Caco-2 (cell line): ENCODE measurements around the gene PCSK5. TPM values are rescaled to one million over a fixed set of nuclear protein-coding genes. Genes with fewer than 3 reads are reported as not detected.

Experiments used
- BruUV-seq: library from RNA; stranded (reverse); fragments of 400-500 nt; replicated peaks from 2 replicates; lab custom pipeline; 2021; lab: Mats Ljungman, UMichigan
- CTCF ChIA-PET: fragments of 300-600 bp; sonication (Branson Sonifier 250); formaldehyde crosslinking; loops from one replicate; lab custom pipeline; 2022; ENCODE audit warnings: antibody characterized with exemption; lab: Charles Lee
- POLR2A ChIA-PET: fragments of 300-600 bp; sonication (Branson Sonifier 250); formaldehyde crosslinking; loops from one replicate; lab custom pipeline; 2022; ENCODE audit warnings: antibody characterized with exemption; lab: Charles Lee
- DNase-seq, 2 experiments: peaks; one replicate each; pipeline versions ENCODE4 v3.0.0 to v3.0.0-alpha.2; 2020 to 2022
- H3K27me3 ChIP-seq: replicated peaks from 2 replicates; pipeline ENCODE4 v1.6.0; 2011; ENCODE audit warnings: low read length; ENCODE audit not compliant: control insufficient read depth, insufficient read depth
- H3K36me3 ChIP-seq: 2 replicates; pipeline ENCODE4 v1.5.1; 2011; ENCODE audit warnings: low read length; ENCODE audit not compliant: control insufficient read depth, insufficient read depth
- H3K4me1 ChIP-seq: fragments of 250-450 bp; sonication (Bioruptor Pico); 2 replicates; pipeline ENCODE4 v1.5.1; 2020; ENCODE audit warnings: mild to moderate bottlenecking
- H3K4me3 ChIP-seq: 2 replicates; pipeline ENCODE4 v1.5.1; 2011; ENCODE audit warnings: low read depth, mild to moderate bottlenecking, control low read depth, low read length
- H3K9me3 ChIP-seq: fragments of 250-450 bp; sonication (Bioruptor Pico); 2 replicates; pipeline ENCODE4 v1.5.1; 2020; ENCODE audit warnings: mild to moderate bottlenecking, moderate library complexity
- H3K27ac Mint-ChIP-seq: one replicate; pipeline ENCODE4 v1.8.0; 2022; ENCODE audit warnings: mixed read lengths; ENCODE audit not compliant: unreplicated experiment
- H3K27me3 Mint-ChIP-seq: one replicate; pipeline ENCODE4 v1.8.0; 2022; ENCODE audit warnings: mixed read lengths; ENCODE audit not compliant: insufficient read depth, unreplicated experiment
- H3K36me3 Mint-ChIP-seq: one replicate; pipeline ENCODE4 v1.8.0; 2022; ENCODE audit warnings: mild to moderate bottlenecking, mixed read lengths; ENCODE audit not compliant: insufficient read depth, unreplicated experiment
- H3K4me1 Mint-ChIP-seq: one replicate; pipeline ENCODE4 v1.8.0; 2022; ENCODE audit warnings: low read depth, mixed read lengths; ENCODE audit not compliant: unreplicated experiment
- H3K4me3 Mint-ChIP-seq: one replicate; pipeline ENCODE4 v1.8.0; 2022; ENCODE audit warnings: mild to moderate bottlenecking, moderate library complexity, mixed read lengths; ENCODE audit not compliant: unreplicated experiment
- H3K9me3 Mint-ChIP-seq: one replicate; pipeline ENCODE4 v1.8.0; 2022; ENCODE audit warnings: mixed read lengths; ENCODE audit not compliant: unreplicated experiment
- CTCF ChIP-seq, 2 experiments: fragments of 200-600 bp in 1 of 2; IDR thresholded peaks; 1 replicate in 1 of 2; 2 replicates in 1 of 2; pipeline versions ENCODE4 v1.5.1 to v1.8.0; 2011 to 2022; ENCODE audit warnings: antibody characterized with exemption in 1 of 2, control low read depth in 1 of 2, inconsistent platforms in 1 of 2, low read depth in 1 of 2, low read length in 1 of 2, mild to moderate bottlenecking in 1 of 2, moderate library complexity in 1 of 2; ENCODE audit not compliant: insufficient read depth in 1 of 2, severe bottlenecking in 1 of 2, unreplicated experiment in 1 of 2
- intact Hi-C: fragments of 100-400 bp; cut with micrococcal nuclease; formaldehyde crosslinking; loops from one replicate; pipeline ENCODE4 v1.10.0; 2022; ENCODE audit not compliant: unreplicated experiment
- total RNA-seq: library from RNA; stranded (reverse); gene quantifications from 2 replicates; pipeline ENCODE4 v1.2.3, GENCODE V29; 2022

PCSK5 gene
- total RNA-seq, 1 experiment from 2014 or later: 10.9 TPM

- Histone ChIP-seq H3K9me3 (no peaks in the 10 kb centered on the region), H3K4me3 (no peak overlapping the region), H3K4me1 (no peaks in the 10 kb centered on the region), H3K27me3 (no peaks in the 10 kb centered on the region), H3K36me3 (no peaks in the 10 kb centered on the region)
- no peak overlapping the region for H3K4me3 Mint-ChIP-seq
- no peaks in the 10 kb centered on the region for H3K9me3 Mint-ChIP-seq
- H3K27ac Mint-ChIP-seq: no peak overlapping the region
- no peak for DNase-seq
- intact Hi-C loops: no loop called here
- no peaks in the 10 kb centered on the region for H3K27me3 Mint-ChIP-seq
- no peaks in the 10 kb centered on the region for H3K4me1 Mint-ChIP-seq
- BruUV-seq: no TSS peak
- H3K36me3 Mint-ChIP-seq: no peaks in the 10 kb centered on the region
- CTCF ChIA-PET: no interaction called here
- POLR2A ChIA-PET: no interaction called here
- TF ChIP-seq CTCF (IDR thresholded peaks at IDR 0.05; ENCODE audit: insufficient read depth in 1 of 2, low read depth in 1 of 2, low read length in 1 of 2, severe bottlenecking in 1 of 2, unreplicated experiment in 1 of 2): no peak
These were observed 439.6 kb downstream of the PCSK5 start for GRCh38 chr9:76330034-76330433.

GRCh38 chr9:76333388-76333787 is 442.9 kb downstream of the PCSK5 start:
- Histone ChIP-seq H3K27me3 (no peaks in the 10 kb centered on the region), H3K36me3 (no peaks in the 10 kb centered on the region), H3K9me3 (no peaks in the 10 kb centered on the region), H3K4me1 (no peaks in the 10 kb centered on the region), H3K4me3 (no peak overlapping the region)
- BruUV-seq: no TSS peak
- H3K9me3 Mint-ChIP-seq: no peaks in the 10 kb centered on the region
- no peak for DNase-seq
- H3K27me3 Mint-ChIP-seq: no peaks in the 10 kb centered on the region
- no peaks in the 10 kb centered on the region for H3K4me1 Mint-ChIP-seq
- CTCF ChIA-PET: no interaction called here
- TF ChIP-seq CTCF (IDR thresholded peaks at IDR 0.05; ENCODE audit: insufficient read depth in 1 of 2, low read depth in 1 of 2, low read length in 1 of 2, severe bottlenecking in 1 of 2, unreplicated experiment in 1 of 2): no peak
- no peak overlapping the region for H3K27ac Mint-ChIP-seq
- intact Hi-C loops: no loop called here
- H3K4me3 Mint-ChIP-seq: no peak overlapping the region
- H3K36me3 Mint-ChIP-seq: no peaks in the 10 kb centered on the region
- POLR2A ChIA-PET: no interaction called here

GRCh38 chr9:76333964-76334363 is 443.5 kb downstream of the PCSK5 start:
- no TSS peak for BruUV-seq
- DNase-seq: no peak
- H3K4me3 ChIP-seq: no peak overlapping the region
- intact Hi-C loops: no loop called here
- no peaks in the 10 kb centered on the region for H3K9me3 Mint-ChIP-seq
- no peak overlapping the region for H3K27ac Mint-ChIP-seq
- no peaks in the 10 kb centered on the region for H3K36me3 Mint-ChIP-seq
- H3K4me1 ChIP-seq: no peaks in the 10 kb centered on the region
- H3K4me3 Mint-ChIP-seq: no peak overlapping the region
- ChIA-PET POLR2A (no interaction called here), CTCF (no interaction called here)
- H3K27me3 Mint-ChIP-seq: no peaks in the 10 kb centered on the region
- H3K4me1 Mint-ChIP-seq: no peaks in the 10 kb centered on the region
- H3K36me3 ChIP-seq: no peaks in the 10 kb centered on the region
- no peaks in the 10 kb centered on the region for H3K9me3 ChIP-seq
- no peaks in the 10 kb centered on the region for H3K27me3 ChIP-seq
- TF ChIP-seq CTCF (IDR thresholded peaks at IDR 0.05; ENCODE audit: insufficient read depth in 1 of 2, low read depth in 1 of 2, low read length in 1 of 2, severe bottlenecking in 1 of 2, unreplicated experiment in 1 of 2): no peak
